Peyer's patch (tissue), 4 donors: Measurements from ENCODE around the gene BBS9. TPM values are rescaled to one million over a fixed set of nuclear protein-coding genes. Genes with fewer than 3 reads are reported as not detected.
"Not testable (repeated sequence)": the region's sequence is repeated elsewhere in the genome, so short reads cannot be mapped to it uniquely, and the experiment has no call there.

Source experiments
- DNase-seq, 3 donors: peaks; one replicate each; pipeline ENCODE4 v3.0.0-alpha.2; 2017 to 2019
- H3K27ac ChIP-seq, 4 donors: fragments of 200-600 bp; sonication (generic); one replicate each; pipeline ENCODE4 v1.5.1; 2016 to 2019
- H3K27me3 ChIP-seq, 2 donors: fragments of 200-600 bp; sonication (generic); one replicate each; pipeline ENCODE4 v1.5.1; 2019
- H3K36me3 ChIP-seq, 3 donors: fragments of 200-600 bp; sonication (generic); one replicate each; pipeline ENCODE4 v1.5.1; 2016 to 2019
- H3K4me1 ChIP-seq, 4 donors: fragments of 200-600 bp; sonication (generic); one replicate each; pipeline ENCODE4 v1.5.1; 2016 to 2019
- H3K4me3 ChIP-seq, 4 donors: fragments of 200-600 bp; sonication (generic); 1 replicate in 3 of 4; 2 replicates in 1 of 4; pipeline ENCODE4 v1.5.1; 2016 to 2019; ENCODE audit warnings: mild to moderate bottlenecking in 1 of 4
- H3K9me3 ChIP-seq, 4 donors: fragments of 200-600 bp; sonication (generic); one replicate each; pipeline ENCODE4 v1.5.1; 2016 to 2019; ENCODE audit warnings: mild to moderate bottlenecking in 1 of 4
- CTCF ChIP-seq, 6 experiments: fragments of 450-650 bp in 4 of 6; fragments of 200-600 bp in 2 of 6; sonication (generic) in 1 of 6; IDR thresholded peaks; one replicate each; pipeline ENCODE4 v1.5.1; 2017 to 2019; ENCODE audit warnings: antibody characterized with exemption in 6 of 6, mild to moderate bottlenecking in 3 of 6, moderate library complexity in 1 of 6
- POLR2A ChIP-seq, 2 donors: fragments of 450-650 bp; IDR thresholded peaks; one replicate each; pipeline ENCODE4 v1.5.1; 2017; ENCODE audit warnings: antibody characterized with exemption in 2 of 2, mild to moderate bottlenecking in 2 of 2, moderate library complexity in 2 of 2
- total RNA-seq, 4 donors: library from RNA; depleted of rRNA; stranded (reverse); fragments of >200 nt; gene quantifications; one replicate each; pipeline ENCODE4 v1.1.0, GENCODE V29; 2016

Gene BBS9
- total RNA-seq, 4 donors from 2014 or later: 10.9 to 51.2 (median 19.4) TPM

- Histone ChIP-seq H3K4me1 (no peaks in the 10 kb centered on the region), H3K27me3 (no peaks in the 10 kb centered on the region), H3K4me3 (no peak overlapping the region), H3K36me3 (no peaks in the 10 kb centered on the region), H3K9me3 (peaks cover 0 to 14% (median 0%) of the 10 kb centered on the region in 4 donors), H3K27ac (no peak overlapping the region)
- DNase-seq: no peak
- no peak for TF ChIP-seq POLR2A (IDR thresholded peaks at IDR 0.05)
- TF ChIP-seq CTCF (IDR thresholded peaks at IDR 0.05): no peak
Observed at GRCh38 chr7:33298848-33299247, 169.5 kb downstream of the BBS9 start.

GRCh38 chr7:33299425-33299824 is 170.1 kb downstream of the BBS9 start:
- Histone ChIP-seq H3K27me3 (no peaks in the 10 kb centered on the region), H3K4me1 (no peaks in the 10 kb centered on the region), H3K27ac (no peak overlapping the region), H3K36me3 (no peaks in the 10 kb centered on the region), H3K4me3 (no peak overlapping the region), H3K9me3 (peaks cover 0 to 19% (median 0%) of the 10 kb centered on the region in 4 donors)
- DNase-seq: no peak
- TF ChIP-seq POLR2A (IDR thresholded peaks at IDR 0.05) (no peak), CTCF (IDR thresholded peaks at IDR 0.05) (no peak)

- H3K27me3 ChIP-seq: no peaks in the 10 kb centered on the region
- DNase-seq: no peak
- no peaks in the 10 kb centered on the region for H3K36me3 ChIP-seq
- H3K9me3 ChIP-seq: peaks cover 0 to 20% (median 0%) of the 10 kb centered on the region in 4 donors
- TF ChIP-seq POLR2A (IDR thresholded peaks at IDR 0.05): no peak
- no peak for TF ChIP-seq CTCF (IDR thresholded peaks at IDR 0.05)
- H3K27ac ChIP-seq: no peak overlapping the region
- no peaks in the 10 kb centered on the region for H3K4me1 ChIP-seq
- no peak overlapping the region for H3K4me3 ChIP-seq
Observed at GRCh38 chr7:33300131-33300530, 170.8 kb downstream of the BBS9 start.

- Histone ChIP-seq H3K27me3 (no peaks in the 10 kb centered on the region), H3K4me1 (no peaks in the 10 kb centered on the region), H3K36me3 (no peaks in the 10 kb centered on the region), H3K9me3 (peaks cover 0 to 20% (median 0%) of the 10 kb centered on the region in 4 donors), H3K27ac (no peak overlapping the region), H3K4me3 (no peak overlapping the region)
- TF ChIP-seq POLR2A (IDR thresholded peaks at IDR 0.05) (no peak), CTCF (IDR thresholded peaks at IDR 0.05) (no peak)
- DNase-seq: no peak
Observed at GRCh38 chr7:33300742-33301141, 171.4 kb downstream of the BBS9 start.

- H3K4me1 ChIP-seq, H3K27ac ChIP-seq, H3K36me3 ChIP-seq, DNase-seq, H3K4me3 ChIP-seq, H3K27me3 ChIP-seq: not testable (repeated sequence)
- H3K9me3 ChIP-seq: peaks cover 0 to 20% (median 0%) of the 10 kb centered on the region in 4 donors
Observed at GRCh38 chr7:33303978-33304557, 174.7 kb downstream of the BBS9 start.

- no peaks in the 10 kb centered on the region for H3K27me3 ChIP-seq
- H3K9me3 ChIP-seq: peaks cover 0 to 11% (median 0%) of the 10 kb centered on the region in 4 donors
- no peak overlapping the region for H3K4me3 ChIP-seq
- H3K36me3 ChIP-seq: no peaks in the 10 kb centered on the region
- H3K27ac ChIP-seq: no peak overlapping the region
- no peak for DNase-seq
- no peaks in the 10 kb centered on the region for H3K4me1 ChIP-seq
- TF ChIP-seq CTCF (IDR thresholded peaks at IDR 0.05) (no peak), POLR2A (IDR thresholded peaks at IDR 0.05) (no peak)
Observed at GRCh38 chr7:33307205-33307604, 177.8 kb downstream of the BBS9 start.
